Epithelial cell of proximal tubule (primary cell): ENCODE measurements around the gene TSPAN16. TPM values are rescaled to one million over a fixed set of nuclear protein-coding genes. Genes with fewer than 3 reads are reported as not detected.

Experiments
- DNase-seq: peaks from one replicate; pipeline ENCODE4 v3.0.0-alpha.2; 2011; ENCODE audit warnings: low read depth
- H3K4me3 ChIP-seq: 2 replicates; pipeline ENCODE4 v1.5.1; 2011; ENCODE audit warnings: low read depth, mild to moderate bottlenecking, low read length
- CTCF ChIP-seq: conservative IDR thresholded peaks from 2 replicates; pipeline ENCODE4 v1.5.1; 2012; ENCODE audit warnings: low read depth, mild to moderate bottlenecking, low read length
- total RNA-seq: library from RNA; depleted of rRNA; stranded (reverse); fragments of >200 nt; gene quantifications from 2 replicates; pipeline ENCODE4 v1.2.3, GENCODE V29; 2015

TSPAN16 gene
- total RNA-seq, 1 donor from 2014 or later, result not detected

- DNase-seq, result no peak
- no peak for TF ChIP-seq CTCF
- no peak overlapping the region for H3K4me3 ChIP-seq
These were observed 27.1 kb upstream of the TSPAN16 start for GRCh38 chr19:11268783-11269267.

GRCh38 chr19:11269408-11269807 lies 26.6 kb upstream of the TSPAN16 start:
- DNase-seq, result no peak

GRCh38 chr19:11273296-11273695 lies 22.7 kb upstream of the TSPAN16 start:
- DNase-seq, result no peak
- no peak for TF ChIP-seq CTCF
- no peak overlapping the region for H3K4me3 ChIP-seq

More at GRCh38 chr19:11269408-11269807, 26.6 kb upstream of the TSPAN16 start:
- no peak for TF ChIP-seq CTCF
- H3K4me3 ChIP-seq, result no peak overlapping the region

GRCh38 chr19:11273989-11274388 lies 22.0 kb upstream of the TSPAN16 start:
- no peak overlapping the region for H3K4me3 ChIP-seq
- no peak for DNase-seq
- TF ChIP-seq CTCF, result no peak

- no peak for TF ChIP-seq CTCF
- no peak for DNase-seq
- H3K4me3 ChIP-seq, result no peak overlapping the region
These were observed 21.4 kb upstream of the TSPAN16 start for GRCh38 chr19:11274533-11275086.

GRCh38 chr19:11278670-11279069 lies 17.3 kb upstream of the TSPAN16 start:
- H3K4me3 ChIP-seq, result no peak overlapping the region
- DNase-seq, result no peak
- no peak for TF ChIP-seq CTCF

GRCh38 chr19:11279505-11280236 lies 16.3 kb upstream of the TSPAN16 start:
- no peak for DNase-seq
- no peak overlapping the region for H3K4me3 ChIP-seq
- no peak for TF ChIP-seq CTCF
